DND-41 (cell line): ENCODE results near the gene RGL4.

Experiments
- ATAC-seq: fragments of 200-7000 bp; cut with Tn5 transposase; 3 replicates; pipeline ENCODE4 v1.9.1; 2021; ENCODE audit warnings: low read depth; ENCODE audit not compliant: insufficient read depth
- DNase-seq: peaks from one replicate; pipeline ENCODE4 v3.0.0-alpha.2; 2020
- H2AFZ ChIP-seq: 2 replicates; pipeline ENCODE4 v1.6.0; 2012; ENCODE audit warnings: low read depth, low read length
- H3K27ac ChIP-seq: 2 replicates; pipeline ENCODE4 v1.5.1; 2012; ENCODE audit warnings: low read length, inconsistent platforms
- H3K27me3 ChIP-seq: fragments of 200-600 bp; sonication (generic); 2 replicates; pipeline ENCODE4 v1.6.0; 2012; ENCODE audit warnings: low read length, mild to moderate bottlenecking, inconsistent platforms; ENCODE audit not compliant: insufficient read depth, poor library complexity
- H3K36me3 ChIP-seq: 2 replicates; pipeline ENCODE4 v1.5.1; 2012; ENCODE audit warnings: low read length, inconsistent platforms; ENCODE audit not compliant: insufficient read depth
- H3K4me1 ChIP-seq: 2 replicates; pipeline ENCODE4 v1.5.1; 2012; ENCODE audit warnings: mild to moderate bottlenecking, low read length; ENCODE audit not compliant: insufficient read depth
- H3K4me2 ChIP-seq: 2 replicates; pipeline ENCODE4 v1.6.0; 2012; ENCODE audit warnings: mild to moderate bottlenecking, moderate library complexity, low read length, inconsistent platforms; ENCODE audit not compliant: insufficient read depth
- H3K4me3 ChIP-seq, 2 experiments: fragments of 200-600 bp in 1 of 2; shearing (Covaris generic) in 1 of 2; 2 replicates each; pipeline ENCODE4 v1.5.1; 2012 to 2016; ENCODE audit warnings: inconsistent platforms in 2 of 2, low read length in 2 of 2, mild to moderate bottlenecking in 2 of 2, low read depth in 1 of 2, moderate library complexity in 1 of 2
- H3K79me2 ChIP-seq: 2 replicates; pipeline ENCODE4 v1.6.0; 2012; ENCODE audit warnings: low read length, inconsistent platforms; ENCODE audit not compliant: insufficient read depth
- H3K9ac ChIP-seq: 2 replicates; pipeline ENCODE4 v1.6.0; 2012; ENCODE audit warnings: low read depth, mild to moderate bottlenecking, inconsistent platforms, low read length, moderate library complexity
- H3K9me3 ChIP-seq: 2 replicates; pipeline ENCODE4 v1.5.1; 2012; ENCODE audit warnings: low read length, moderate library complexity, mild to moderate bottlenecking, inconsistent platforms; ENCODE audit not compliant: insufficient read depth, severe bottlenecking
- H4K20me1 ChIP-seq: 2 replicates; pipeline ENCODE4 v1.6.0; 2012; ENCODE audit warnings: low read length; ENCODE audit not compliant: insufficient read depth
- EZH2 ChIP-seq: IDR thresholded peaks from 3 replicates; pipeline ENCODE4 v1.6.1; 2012; ENCODE audit warnings: borderline replicate concordance, low read depth, mild to moderate bottlenecking, moderate library complexity, low read length, inconsistent platforms; ENCODE audit not compliant: severe bottlenecking
- TF ChIP-seq, protein P1 (sequence below): IDR thresholded peaks from 2 replicates; pipeline ENCODE4 v1.5.1; 2012; ENCODE audit warnings: borderline replicate concordance, low read length, moderate library complexity, mild to moderate bottlenecking; ENCODE audit not compliant: poor library complexity, severe bottlenecking; ENCODE audit errors: extremely low read depth

RGL4 gene

DNA sequence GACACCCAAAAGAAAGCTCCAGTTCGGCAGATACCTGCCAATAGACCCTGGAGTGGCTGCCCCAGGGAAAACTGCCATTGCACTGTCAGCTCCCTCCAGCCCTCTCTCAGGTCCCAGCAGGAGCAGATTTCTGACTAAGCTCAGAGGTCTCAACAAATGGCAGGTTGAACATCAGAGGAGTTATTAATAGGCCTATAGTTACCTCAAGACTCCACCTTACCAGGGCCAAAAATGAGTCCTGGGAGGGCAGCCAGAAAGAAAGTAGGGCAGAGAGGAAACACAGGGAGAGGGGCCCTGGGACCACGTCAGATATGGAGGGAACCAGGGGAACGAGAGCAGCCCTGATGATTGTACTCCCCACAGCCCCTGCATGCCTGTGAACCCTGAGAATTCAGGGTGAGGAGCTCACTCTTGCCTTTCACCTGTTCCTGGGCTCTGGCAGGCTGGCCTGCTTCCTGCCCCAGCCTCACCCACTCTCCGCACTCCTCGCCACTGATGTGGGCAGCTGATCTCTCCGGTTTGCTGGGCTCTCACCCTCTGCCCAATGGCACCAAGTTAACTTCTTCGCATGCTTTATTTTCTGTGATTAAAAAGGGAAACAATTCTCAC lies 4.3 kb upstream of the RGL4 start:
- H3K9me3 ChIP-seq: no peaks in the 10 kb centered on the region
- no peaks in the 10 kb centered on the region for H3K79me2 ChIP-seq
- no peaks in the 10 kb centered on the region; the same call in 1 of the 2 replicates for H4K20me1 ChIP-seq
- no peak overlapping the region for H3K9ac ChIP-seq
- TF ChIP-seq EZH2: no peak
- TF ChIP-seq, protein P1, sequence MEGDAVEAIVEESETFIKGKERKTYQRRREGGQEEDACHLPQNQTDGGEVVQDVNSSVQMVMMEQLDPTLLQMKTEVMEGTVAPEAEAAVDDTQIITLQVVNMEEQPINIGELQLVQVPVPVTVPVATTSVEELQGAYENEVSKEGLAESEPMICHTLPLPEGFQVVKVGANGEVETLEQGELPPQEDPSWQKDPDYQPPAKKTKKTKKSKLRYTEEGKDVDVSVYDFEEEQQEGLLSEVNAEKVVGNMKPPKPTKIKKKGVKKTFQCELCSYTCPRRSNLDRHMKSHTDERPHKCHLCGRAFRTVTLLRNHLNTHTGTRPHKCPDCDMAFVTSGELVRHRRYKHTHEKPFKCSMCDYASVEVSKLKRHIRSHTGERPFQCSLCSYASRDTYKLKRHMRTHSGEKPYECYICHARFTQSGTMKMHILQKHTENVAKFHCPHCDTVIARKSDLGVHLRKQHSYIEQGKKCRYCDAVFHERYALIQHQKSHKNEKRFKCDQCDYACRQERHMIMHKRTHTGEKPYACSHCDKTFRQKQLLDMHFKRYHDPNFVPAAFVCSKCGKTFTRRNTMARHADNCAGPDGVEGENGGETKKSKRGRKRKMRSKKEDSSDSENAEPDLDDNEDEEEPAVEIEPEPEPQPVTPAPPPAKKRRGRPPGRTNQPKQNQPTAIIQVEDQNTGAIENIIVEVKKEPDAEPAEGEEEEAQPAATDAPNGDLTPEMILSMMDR: no peak
- H2AFZ ChIP-seq: no peak overlapping the region
- no peak overlapping the region for H3K4me3 ChIP-seq
- H3K4me2 ChIP-seq: no peak overlapping the region
- H3K27me3 ChIP-seq: no peaks in the 10 kb centered on the region
- no peak for ATAC-seq
- peaks cover 47% of the 10 kb centered on the region for H3K36me3 ChIP-seq
- no peaks in the 10 kb centered on the region for H3K4me1 ChIP-seq
- no peak for DNase-seq
- H3K27ac ChIP-seq: no peak overlapping the region; the same call in 1 of the 2 replicates

DNA sequence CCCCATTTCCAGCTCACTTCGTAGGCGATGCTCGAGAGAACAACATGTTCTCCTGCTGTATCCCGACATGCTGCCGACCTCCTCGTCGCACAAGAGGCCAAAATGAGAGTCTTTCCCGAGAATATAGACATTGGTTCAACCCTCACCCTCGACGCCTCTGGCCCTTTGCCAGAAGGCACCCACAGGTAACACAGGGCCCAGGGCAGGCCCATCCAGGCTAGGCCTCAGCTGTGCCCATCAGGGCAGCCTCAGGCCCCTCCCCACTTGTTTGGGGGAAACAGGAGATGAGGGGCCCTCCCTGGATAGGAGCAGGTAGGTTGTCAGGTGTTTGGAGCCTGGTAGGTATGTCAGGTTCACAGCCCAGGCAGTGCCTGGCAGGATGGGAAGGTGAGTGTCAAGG lies 2.7 kb upstream of the RGL4 start:
- no peaks in the 10 kb centered on the region; the same call in 1 of the 2 replicates for H4K20me1 ChIP-seq
- H3K4me2 ChIP-seq: no peak overlapping the region
- peaks cover 50% of the 10 kb centered on the region for H3K36me3 ChIP-seq
- no peak for TF ChIP-seq EZH2
- TF ChIP-seq, protein P1: no peak
- H3K4me3 ChIP-seq: no peak overlapping the region
- H3K79me2 ChIP-seq: no peaks in the 10 kb centered on the region
- DNase-seq: no peak
- no peak overlapping the region for H3K9ac ChIP-seq
- ATAC-seq: no peak
- H3K27ac ChIP-seq: no peak overlapping the region
- H3K9me3 ChIP-seq: no peaks in the 10 kb centered on the region
- no peaks in the 10 kb centered on the region for H3K27me3 ChIP-seq
- no peaks in the 10 kb centered on the region for H3K4me1 ChIP-seq
- H2AFZ ChIP-seq: no peak overlapping the region

DNA sequence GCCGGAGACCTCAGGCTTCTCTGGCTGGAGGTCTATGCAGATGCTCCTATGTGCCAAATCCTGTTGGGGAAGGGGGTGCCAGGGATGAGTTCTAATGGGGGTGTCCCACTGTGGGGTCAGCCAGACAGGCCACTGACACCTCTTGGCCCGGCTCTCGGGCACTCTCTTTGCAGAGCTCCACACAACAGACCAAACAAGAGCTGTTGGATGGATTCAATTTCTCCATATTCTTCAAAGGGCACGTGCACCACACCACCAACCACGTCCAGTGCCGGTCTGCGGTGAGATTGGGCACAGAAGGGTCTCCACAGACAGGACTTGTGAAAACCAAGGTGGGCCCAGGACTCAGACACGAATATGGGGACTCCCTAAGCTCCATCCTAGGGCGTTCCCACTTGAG lies 2.2 kb upstream of the RGL4 start:
- Histone ChIP-seq H3K4me1 (no peaks in the 10 kb centered on the region), H3K4me2 (no peak overlapping the region), H3K9me3 (no peaks in the 10 kb centered on the region), H3K79me2 (no peaks in the 10 kb centered on the region), H3K4me3 (no peak overlapping the region), H3K27me3 (no peaks in the 10 kb centered on the region), H3K27ac (no peak overlapping the region), H3K9ac (no peak overlapping the region), H4K20me1 (no peaks in the 10 kb centered on the region; the same call in 1 of the 2 replicates), H2AFZ (no peak overlapping the region), H3K36me3 (peaks cover 50% of the 10 kb centered on the region)
- DNase-seq (no peak), ATAC-seq (no peak)
- TF ChIP-seq, protein P1: no peak
- TF ChIP-seq EZH2: no peak

DNA sequence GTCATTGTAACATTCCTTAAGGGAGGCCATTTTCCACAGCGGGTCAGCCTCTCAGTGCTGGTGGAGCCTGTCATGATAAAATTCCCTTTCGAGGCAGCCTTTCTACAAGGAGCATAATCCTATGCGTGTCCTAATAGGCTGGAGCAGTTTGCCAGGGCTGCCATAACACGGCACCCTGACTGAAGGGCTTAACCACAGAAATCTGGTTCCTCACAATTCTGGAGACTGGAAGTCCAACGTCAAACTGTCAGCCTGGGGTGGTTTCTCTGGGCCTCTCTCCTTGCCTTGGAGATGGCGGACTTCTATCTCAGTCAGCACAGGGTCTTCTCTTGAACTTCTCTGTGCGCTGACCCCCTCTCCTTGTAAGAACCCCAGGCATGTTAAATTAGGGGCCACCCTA lies 1.4 kb upstream of the RGL4 start:
- Histone ChIP-seq H3K27ac (no peak overlapping the region), H3K4me3 (no peak overlapping the region), H3K9me3 (no peaks in the 10 kb centered on the region), H4K20me1 (no peaks in the 10 kb centered on the region), H3K4me2 (no peak overlapping the region), H3K79me2 (no peaks in the 10 kb centered on the region), H3K4me1 (no peaks in the 10 kb centered on the region), H3K9ac (no peak overlapping the region), H3K27me3 (no peaks in the 10 kb centered on the region), H2AFZ (no peak overlapping the region), H3K36me3 (peaks cover 56% of the 10 kb centered on the region)
- no peak for ATAC-seq
- DNase-seq: no peak
- TF ChIP-seq, protein P1: no peak
- TF ChIP-seq EZH2: no peak
